Activated CD4-positive, CD25-positive, alpha-beta regulatory T cell (primary cell): ENCODE measurements around the gene PELI1.
A peak's percentile ranks its signal among the peaks of the same experiment; 100 is the strongest.

ENCODE experiments used
- DNase-seq, 4 experiments: peaks; one replicate each; lab custom pipeline; 2025; lab: John Stamatoyannopoulos, UW

Gene PELI1, protein sequence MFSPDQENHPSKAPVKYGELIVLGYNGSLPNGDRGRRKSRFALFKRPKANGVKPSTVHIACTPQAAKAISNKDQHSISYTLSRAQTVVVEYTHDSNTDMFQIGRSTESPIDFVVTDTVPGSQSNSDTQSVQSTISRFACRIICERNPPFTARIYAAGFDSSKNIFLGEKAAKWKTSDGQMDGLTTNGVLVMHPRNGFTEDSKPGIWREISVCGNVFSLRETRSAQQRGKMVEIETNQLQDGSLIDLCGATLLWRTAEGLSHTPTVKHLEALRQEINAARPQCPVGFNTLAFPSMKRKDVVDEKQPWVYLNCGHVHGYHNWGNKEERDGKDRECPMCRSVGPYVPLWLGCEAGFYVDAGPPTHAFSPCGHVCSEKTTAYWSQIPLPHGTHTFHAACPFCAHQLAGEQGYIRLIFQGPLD

DNA sequence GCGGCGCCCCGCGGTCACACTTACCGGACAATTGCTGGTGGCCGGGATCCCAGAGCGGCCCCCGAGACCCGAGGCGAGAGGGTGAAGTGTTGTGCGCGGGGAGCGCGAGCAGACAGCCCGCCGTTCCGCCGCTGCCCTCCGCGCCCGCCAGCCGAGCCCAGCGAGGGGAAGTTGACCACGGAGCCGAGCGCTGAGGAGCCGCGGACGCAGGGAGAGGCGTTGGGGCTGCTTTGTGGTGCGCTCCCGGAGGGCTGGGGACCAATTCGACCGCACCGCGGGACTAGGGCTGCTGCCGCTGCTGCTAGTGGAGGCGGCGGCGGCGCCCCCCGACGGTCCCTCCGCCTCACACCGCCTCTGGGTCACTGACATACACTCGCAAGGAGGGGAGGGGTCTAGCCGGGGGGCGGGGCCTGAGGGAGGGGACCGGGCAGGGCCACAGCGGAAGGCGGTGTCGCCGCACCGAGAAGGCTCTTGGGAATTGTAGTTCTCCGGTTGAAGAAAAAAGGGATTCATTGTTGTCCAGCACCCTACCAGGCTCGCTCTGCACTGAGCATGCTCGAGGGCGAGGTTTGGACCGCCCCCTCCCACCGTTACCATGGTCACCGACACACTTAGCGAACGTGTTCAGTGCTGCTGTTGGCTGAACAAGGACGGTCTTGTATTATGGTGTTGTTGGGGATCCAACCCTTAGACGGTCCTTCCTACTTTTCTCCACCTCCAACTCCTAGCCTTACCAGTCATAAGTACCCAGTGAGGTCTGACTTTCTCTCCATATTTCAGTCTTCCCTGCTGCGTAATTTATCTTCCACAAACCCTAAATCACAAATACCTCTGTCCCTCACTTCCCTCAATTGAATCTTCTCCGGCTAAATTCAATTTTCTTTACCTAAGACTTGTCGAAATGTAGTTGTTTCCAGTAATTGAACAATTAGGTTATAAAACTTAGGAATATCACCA, at the start of gene PELI1:
Gene PELI1, minus strand, starts transcription at position 364 of the 957 bp plus-strand sequence. CDS start 36,110 bp downstream, outside the sequence.
- DNase-seq, result peak; percentile 86 to 90 (median 88)

DNA sequence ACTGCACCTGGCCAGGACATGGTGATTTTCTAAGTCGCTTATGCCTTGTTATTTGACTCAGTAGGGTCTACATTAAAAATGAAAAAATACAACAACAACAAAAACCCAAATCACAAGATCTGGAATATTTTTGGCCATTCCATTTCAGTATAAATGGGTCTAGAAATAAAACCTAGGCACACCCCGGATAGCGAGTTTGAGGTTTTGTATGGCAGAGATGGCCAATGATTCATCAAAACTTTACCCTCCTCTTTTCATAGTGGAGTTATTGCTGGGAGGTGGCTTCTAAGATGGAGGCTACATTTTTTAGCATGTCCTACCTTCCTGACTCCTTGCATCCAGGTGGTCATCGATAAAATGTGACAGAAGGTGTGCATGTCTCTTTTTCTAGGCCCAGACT, 49.3 kb upstream of the PELI1 start:
- DNase-seq, result no peak

DNA sequence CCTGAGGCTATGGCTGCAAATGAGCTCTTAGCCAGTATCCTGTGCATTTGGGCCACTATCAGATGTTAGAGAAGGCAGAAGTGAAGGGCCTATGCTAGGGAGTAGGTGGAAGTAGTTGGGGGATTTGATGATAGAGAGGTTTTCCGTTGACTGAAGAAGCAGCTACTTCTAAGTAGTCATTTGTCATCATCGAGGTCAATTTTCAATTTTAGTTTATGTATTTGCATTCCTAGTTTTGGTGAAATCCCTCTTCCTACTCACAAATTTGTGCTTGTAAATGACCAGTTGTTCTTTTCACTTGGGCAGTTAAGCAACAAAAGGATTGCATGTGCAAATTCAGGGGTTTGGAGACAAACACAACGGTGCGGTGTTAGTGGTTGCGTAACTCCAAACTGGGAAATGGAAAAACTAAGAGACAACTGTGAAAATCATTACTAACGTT, 48.5 kb upstream of the PELI1 start:
- DNase-seq, result no peak

DNA sequence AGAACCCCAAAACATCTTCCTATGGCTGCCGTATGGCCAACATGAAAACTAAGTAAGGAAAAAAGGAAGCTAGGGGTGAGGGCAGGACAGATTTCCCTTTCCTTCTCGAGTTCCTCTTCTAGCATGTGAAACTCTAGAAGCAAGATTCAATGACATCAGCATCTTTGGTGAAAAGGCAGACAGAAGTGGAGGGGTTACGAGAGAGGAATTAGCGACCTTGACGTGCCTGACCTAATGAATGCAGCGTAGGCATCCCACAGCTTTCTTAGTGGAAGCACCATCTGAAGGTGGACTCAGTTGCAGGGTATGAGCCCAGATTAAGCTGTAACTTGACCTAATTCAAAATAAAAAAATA, 47.9 kb upstream of the PELI1 start:
- no peak for DNase-seq

DNA sequence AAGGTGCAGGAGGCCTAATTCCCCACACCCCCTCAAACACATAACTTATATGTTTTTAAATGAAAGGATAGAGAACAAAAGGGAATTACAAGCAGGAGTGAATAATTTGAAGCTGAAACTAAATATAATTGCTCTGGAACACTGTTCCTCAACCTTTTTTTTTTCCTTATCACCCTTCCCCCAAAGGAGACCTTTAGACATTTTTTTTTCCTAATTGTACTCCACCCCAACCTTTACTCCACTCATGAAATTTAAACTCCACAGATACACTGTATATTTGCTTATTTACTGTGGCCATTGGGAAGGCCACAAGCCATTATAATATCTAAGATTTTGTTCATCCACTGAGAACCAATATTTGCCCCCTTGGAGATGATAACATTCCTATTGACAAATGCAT, 45.4 kb upstream of the PELI1 start:
- DNase-seq, result no peak

GRCh38 chr2:64189167-64189566, 44.9 kb upstream of the PELI1 start:
- no peak for DNase-seq

DNA sequence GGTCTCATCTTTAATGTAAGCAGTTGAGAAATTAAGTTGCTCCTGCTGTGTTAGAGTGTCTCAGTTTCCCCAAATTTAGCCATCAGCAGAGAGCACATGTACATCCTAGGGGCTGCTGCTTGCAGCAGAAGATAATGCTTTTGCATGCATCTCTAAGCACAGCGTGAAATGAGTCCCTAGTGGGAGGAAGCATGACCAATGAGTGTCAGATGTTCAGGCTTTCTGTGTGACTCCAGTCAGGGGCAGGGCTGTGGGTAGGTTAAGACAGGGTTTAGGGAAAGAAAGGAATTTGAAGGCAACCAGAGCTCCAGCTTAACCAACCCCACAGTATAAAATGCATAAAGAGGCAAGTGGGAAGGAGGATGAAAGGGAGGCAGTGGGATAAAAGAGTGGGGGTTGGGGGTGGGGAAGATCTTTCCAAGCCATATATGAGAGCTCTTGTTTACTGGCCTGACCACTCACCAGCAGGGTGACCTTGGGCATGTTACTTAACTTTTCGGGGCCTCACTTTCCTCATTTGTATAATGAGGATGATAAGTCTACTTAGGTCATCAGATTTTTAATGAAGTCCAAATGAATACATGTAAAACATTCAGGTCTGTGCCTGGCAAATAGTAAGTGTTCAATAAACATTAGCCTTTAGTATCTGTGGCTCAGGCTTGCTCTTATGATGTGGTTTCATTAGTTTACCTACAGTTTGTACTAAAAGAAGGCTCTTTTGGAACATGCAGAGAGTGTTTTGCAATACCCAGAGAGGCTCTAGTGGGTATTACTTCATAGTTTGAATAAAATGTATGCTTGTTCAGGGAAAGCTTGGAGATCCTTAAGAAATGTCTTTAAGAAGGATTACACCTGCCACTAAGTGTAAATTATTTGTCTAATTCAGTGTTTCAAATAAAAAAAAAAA, 42.7 kb upstream of the PELI1 start:
- no peak for DNase-seq

DNA sequence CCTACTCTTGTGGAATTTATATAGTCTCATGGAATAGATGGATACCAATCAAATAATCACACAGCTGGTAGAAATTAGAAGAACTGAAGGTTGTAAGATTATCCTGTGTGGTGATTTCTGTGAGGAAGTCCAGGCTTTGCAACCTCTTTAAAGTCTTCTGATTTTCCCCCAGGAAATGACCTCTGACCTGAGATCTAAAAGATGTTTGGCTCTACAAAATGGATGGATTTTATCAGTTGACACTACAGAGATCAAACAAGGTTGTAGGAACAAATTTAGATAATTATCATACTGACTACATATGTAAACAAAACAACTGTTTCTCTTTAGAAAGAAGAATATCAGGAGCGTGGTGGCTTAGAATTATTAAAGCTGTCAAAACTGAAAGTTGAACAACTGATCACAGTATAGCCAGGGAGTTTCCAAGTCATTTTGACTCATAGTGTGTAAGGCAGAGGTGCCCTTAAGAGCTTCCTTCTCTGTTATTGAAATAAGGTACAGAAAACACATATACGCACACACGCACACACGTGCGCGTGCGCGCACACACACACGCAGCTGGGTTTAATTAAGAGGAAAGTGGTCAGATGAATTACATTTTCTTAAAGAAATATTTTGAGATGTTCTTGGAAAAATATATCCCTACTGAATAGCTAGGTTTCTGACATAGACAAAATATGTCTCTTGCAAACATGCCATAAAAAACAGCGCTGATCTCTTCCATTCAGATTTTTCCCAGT, 35.5 kb upstream of the PELI1 start:
- no peak for DNase-seq

DNA sequence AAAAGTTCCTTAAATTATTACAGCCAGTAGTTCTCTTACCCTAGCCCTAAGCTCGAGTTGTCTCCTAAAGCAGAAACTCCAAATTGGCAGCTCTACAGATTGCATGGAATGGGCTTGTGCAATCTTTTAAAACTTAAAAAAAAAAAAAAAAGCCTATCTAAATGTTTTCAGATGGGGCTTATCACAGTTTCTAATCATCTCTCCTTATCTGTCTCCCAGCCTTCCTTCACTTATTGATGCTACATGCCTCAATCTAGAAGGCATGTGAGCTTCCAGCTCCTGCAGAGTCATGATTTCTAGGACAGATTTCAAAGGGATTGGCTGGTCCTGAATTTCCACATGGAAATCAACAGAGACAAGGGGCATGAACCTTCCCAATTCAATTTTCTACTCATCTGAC, 33.1 kb upstream of the PELI1 start:
- DNase-seq, result no peak

- no peak for DNase-seq
Measured at GRCh38 chr2:64175419-64176197, 31.4 kb upstream of the PELI1 start.

GRCh38 chr2:64173156-64174135, 29.2 kb upstream of the PELI1 start:
- no peak for DNase-seq

DNA sequence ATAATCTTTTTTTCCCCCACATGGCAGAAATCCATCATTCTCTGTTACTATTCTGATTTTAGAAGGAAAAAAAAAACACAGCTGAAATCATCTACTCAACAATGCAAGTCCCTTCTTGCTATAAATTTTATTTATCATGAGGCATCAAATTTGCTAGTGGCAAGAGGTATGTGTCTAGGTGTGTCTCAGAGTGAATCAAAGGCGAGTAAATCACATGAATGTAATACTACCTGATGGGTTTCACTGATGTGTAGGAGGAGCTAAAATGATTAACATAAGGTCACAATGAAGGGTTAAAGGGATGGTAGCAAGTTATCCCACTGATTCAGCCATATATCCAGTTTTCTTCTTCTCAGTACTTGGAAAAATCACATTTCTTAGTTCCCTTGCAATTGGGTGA, 24.5 kb upstream of the PELI1 start:
- DNase-seq, result no peak

GRCh38 chr2:64168201-64168600, 24.0 kb upstream of the PELI1 start:
- DNase-seq, result no peak

- no peak for DNase-seq
Measured at GRCh38 chr2:64166637-64167420, 22.6 kb upstream of the PELI1 start.

- no peak for DNase-seq
Measured at GRCh38 chr2:64166212-64166611, 22.0 kb upstream of the PELI1 start.

DNA sequence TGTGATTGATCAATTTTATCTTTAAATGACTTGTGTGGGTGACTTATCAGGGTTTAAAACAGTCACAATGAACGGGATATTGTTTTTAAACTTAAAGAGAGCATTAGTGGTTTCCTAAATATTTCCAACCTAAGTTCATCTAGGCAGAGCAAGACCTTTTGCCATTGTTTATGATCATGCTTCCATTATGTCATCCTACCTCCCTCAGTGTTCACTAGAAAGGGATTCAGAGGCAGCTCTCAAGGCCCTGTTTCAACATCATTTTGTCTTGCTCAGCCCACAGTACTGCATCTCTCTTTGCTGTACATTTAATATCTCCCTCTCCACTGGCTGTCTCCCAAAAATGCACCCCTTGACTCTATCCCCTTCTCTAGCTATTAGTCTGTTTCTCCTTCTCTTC, 21.5 kb upstream of the PELI1 start:
- no peak for DNase-seq

DNA sequence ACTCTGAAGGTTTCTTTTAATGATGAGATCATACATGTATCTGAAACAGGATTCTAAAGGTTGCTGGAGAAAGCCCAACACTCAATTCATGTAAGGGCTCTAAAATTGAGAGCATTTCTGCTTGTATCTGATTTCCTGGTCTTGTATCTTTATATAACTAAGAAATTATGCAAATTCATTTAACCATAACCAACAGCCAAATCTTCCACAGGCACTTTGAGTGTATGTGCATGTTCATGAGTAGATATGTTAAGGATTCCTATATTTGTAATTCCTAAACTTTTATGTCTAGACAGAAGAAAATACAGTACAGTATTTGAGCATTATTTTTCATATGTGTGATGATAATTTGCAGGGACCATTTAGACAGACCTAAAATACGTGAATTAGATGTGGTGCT, 20.4 kb upstream of the PELI1 start:
- DNase-seq, result no peak

DNA sequence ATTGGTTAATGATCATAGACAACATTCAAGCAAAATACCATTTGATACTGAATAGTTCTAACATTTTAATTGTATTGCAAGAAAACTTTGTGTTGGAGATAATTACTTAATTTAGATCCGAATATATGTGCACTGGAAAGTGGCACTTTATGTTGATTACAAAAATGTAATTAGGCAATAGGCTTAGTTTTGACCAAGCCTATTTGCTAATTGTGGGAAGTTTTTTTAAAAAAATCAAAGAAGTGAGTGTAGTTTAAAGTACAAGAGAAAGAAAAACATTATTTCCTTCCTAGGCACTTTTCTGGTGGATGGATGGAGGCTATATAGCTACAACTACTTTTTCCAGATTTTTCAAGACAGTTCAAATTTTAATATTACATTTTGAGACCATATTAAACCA, 18.3 kb upstream of the PELI1 start:
- DNase-seq, result no peak
